Activated naive CD4-positive, alpha-beta T cell (primary cell): ENCODE results near the gene IGSF9B.

ENCODE experiments used
- DNase-seq, 4 experiments: peaks; one replicate each; lab custom pipeline; 2025; lab: John Stamatoyannopoulos, UW

The IGSF9B gene

DNA sequence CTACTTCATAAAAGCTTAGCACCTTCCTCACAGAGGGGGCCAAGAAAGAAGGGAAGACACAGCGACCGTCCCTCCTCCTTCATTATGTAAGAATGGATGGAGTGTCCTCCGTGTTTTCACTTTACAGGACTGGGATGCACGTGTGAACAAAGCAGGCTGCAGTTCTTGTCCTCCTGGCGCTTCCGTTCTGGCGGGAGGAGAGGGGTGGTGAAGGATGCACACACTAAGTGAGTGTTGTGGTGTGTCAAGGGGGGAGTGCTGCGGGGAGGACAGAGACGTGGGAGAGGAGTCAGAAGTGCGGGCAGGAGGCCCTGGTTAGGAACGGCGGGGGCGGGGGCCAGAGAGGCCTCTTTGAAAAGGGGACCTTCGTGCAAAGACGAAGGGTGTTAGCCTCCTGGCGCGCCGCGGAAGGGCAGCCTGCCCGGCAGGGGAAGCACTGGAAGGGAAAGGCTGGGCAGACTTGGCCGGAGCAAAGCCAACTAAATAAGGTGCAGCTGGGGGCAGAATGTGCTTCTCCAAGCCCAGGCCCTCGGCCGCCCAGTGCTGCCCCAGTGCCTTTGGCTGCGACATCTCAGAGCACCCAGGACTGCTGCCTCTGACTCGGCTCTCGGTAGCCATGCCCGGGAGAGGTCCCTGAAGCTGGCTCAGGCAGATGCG lies 27.0 kb upstream of the IGSF9B start:
- DNase-seq, result no peak

GRCh38 chr11:133982876-133983275 lies 26.1 kb upstream of the IGSF9B start:
- no peak for DNase-seq

GRCh38 chr11:133982151-133982550 lies 25.4 kb upstream of the IGSF9B start:
- DNase-seq, result no peak

DNA sequence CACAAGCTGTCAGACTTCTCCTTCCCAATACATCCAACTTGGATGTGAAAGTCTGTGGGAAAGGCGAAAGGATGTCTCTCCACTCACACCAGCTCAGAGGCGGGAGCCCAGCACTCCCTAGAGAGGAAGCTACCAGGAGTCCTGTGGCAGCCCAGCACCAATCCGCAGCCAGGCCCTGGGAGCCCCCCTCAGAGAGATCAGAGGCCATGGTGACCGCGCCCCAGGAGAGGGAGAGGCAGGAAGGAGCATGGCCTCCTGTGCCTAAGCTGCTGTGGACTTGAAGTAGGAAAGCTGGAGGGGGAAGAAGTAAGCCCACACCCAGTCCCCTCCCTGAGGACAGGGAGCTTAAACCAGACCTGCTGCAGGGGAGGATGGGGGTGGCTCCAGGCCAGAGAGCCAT lies 24.4 kb upstream of the IGSF9B start:
- DNase-seq, result no peak

DNA sequence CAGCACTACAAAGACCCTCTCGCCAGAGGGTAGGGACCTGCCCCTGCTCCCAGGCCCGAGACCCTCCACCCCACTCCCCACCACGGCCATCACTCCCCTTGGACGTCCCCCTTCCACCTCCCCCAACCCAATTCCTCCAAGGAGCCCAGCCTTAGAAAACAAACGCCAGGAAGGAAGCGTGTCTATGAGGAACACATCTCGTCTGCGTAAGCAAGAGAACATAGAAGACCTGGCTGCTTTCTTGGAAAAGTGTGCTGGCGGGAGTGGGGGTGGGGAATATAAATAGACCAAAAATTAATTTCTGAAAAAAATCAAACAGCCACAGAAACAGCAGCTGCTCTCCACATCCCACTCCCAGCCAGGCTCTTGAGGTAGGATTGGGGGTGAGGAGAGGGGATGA lies 23.9 kb upstream of the IGSF9B start:
- no peak for DNase-seq

- no peak for DNase-seq
Observed at GRCh38 chr11:133978794-133979193, 22.0 kb upstream of the IGSF9B start.

DNA sequence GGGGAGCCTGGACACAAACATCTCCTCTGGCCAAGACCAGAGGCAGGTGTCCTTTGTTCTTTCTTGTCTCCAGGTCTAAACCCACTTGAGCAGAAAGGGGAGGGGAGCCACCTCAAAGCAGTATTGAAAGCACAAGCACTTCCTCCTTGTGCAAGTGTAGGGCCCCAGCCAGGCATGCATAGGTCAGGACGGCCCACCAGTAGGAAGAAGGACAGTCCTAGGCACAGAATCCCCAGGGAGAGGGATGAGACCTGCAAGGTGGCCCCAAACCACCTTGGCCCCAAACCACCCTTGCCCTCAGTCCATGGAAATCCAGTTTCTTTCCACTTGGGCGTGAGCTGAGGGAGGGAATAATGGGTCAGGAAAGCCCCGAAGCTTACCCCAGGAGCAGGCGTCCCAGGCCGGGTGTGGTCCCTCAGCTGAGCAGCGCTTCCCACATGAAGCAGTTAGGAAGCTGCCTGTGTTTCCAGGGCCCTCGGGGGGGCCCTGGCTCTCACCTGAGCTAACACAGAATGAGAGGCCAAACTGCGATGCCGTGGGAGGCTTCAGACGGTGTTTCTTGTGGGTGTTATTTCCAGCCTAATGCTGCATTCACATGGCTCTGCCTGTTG lies 20.4 kb upstream of the IGSF9B start:
- no peak for DNase-seq

DNA sequence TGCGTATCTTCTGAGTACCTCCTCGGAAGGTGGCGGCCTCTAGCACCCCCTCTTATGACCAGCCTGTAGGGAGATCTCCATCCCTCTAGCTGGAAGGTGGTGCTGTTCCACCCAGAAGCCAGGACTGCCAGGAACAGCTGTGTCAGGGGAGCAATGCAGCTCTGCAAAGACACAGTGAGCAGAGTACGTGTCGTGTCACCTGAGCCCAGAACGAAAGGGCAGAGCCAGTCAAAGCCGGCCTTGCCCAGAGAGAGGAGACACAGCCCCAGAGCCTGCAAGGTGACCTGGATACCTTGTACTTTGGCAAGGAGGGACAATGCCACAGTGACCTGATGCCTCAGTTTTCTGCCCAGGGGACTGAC lies 18.7 kb upstream of the IGSF9B start:
- no peak for DNase-seq

DNA sequence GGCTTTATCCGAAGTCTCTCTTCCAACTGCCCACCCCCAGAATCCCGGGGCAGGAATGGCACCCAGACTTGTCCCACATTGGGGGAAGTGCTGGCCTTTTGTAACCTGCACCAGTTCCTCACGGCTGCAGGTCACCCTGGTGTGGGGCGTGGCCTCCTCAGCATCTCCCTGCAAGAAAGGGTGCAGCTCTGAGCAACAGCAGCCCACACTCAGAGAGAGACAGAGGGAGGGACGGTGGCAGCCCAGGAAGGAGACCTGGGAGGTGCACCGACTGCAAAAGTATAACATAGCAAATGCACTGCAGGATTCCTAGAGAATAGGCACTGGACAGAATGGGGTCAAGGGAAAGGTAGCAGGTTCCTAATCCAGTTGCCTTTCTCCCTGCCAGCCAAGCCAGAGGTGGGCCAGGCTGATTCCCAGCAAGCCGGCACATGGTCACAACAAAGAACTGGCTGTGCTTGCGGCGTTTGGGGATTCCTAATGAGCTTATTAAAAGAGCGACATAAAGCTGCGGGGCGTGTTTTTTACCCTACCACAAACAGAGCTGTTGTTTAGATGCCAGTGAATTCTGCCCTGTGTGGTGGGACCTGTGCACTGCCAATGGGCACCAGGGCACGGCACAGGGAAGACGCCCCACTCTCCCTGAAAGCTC lies 18.2 kb upstream of the IGSF9B start:
- DNase-seq, result no peak

DNA sequence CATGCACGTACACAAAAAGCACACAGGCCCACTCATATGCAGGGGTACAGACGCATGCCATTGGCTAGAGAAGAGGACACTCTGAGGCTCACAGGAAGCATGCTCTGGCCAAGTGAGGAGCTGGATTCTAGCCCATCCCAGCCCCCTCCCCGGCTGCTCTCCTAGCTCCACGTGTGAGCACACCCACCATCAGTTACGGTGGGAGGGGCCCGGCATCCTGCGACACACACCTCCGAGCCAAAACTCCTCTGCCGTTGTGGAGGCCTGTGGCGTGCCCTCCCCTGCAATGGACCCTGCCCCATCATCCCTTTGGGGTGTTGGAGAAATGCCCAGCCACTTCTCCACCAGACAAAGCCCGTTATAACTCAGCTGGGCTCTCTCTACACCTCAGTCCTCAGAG lies 15.1 kb upstream of the IGSF9B start:
- no peak for DNase-seq

DNA sequence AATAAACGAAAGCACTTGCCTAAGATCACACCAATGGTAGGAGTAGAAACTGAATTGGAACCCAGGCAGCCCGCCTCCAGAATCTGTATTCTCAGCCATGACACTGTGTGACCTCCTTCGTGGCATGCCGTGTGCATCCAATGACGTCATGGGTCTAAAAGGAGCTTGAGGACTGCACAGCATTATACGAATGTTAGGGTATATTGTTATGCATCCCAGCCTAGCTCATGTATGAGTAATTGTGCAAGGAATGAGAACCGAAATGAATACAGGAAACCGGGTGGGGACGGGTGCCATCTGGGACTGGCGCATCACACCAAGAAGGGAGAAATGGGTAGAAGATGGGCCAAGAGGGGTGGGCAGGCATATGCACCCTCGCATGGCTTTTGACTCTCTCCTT lies 12.3 kb upstream of the IGSF9B start:
- DNase-seq, result no peak

DNA sequence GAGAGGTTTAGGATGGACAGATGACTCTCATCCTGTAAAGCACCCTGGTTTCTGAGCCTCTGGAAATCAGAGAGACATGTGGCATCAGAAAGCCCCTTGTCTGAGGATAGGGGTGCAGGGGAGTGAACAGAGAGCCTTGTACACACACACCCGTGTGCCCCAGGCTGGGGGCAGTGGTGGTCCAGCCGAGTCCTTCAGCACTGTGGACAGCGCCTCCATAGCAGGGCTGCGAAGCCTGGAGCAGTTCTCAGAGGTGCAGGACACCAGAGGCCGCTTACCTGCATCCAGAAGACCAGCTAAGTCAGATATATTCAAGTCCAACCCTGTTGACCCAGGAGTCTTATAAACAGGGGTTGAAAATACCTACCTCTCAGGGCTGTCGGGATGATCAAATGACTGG lies 11.5 kb upstream of the IGSF9B start:
- no peak for DNase-seq

DNA sequence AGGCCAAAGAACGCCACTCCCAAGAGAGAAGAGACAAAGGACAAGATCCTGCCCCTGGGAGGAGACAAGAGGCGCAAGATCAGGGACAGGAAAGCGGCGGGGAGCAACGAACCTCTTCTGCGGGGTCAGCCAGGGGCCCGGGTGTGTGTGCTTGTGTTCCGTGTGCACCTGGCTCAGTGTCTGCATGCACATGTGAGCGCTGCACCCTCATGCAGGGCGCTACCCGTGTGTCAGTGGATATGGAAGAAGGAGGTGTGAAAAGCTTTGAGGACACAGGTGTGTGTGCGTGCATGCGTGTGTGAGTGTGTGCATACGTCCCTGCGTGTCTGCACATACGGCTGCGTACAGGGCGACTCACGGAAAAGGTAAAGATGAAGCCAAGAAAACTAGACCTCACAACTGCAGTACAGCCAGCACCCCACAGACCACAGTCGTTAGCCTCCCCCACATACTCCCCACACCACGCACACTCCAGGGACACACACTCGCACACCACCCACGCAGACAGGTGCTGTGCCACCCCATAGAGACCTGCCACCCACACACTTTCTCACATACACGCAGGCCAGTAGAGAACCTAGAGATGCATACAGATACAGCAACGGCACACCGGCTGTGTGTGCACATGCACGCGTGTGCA lies 11.0 kb upstream of the IGSF9B start:
- DNase-seq, result no peak

- DNase-seq, result peak; percentile 12 to 66 (median 47)
Observed at GRCh38 chr11:133966921-133967598, 10.3 kb upstream of the IGSF9B start.

DNA sequence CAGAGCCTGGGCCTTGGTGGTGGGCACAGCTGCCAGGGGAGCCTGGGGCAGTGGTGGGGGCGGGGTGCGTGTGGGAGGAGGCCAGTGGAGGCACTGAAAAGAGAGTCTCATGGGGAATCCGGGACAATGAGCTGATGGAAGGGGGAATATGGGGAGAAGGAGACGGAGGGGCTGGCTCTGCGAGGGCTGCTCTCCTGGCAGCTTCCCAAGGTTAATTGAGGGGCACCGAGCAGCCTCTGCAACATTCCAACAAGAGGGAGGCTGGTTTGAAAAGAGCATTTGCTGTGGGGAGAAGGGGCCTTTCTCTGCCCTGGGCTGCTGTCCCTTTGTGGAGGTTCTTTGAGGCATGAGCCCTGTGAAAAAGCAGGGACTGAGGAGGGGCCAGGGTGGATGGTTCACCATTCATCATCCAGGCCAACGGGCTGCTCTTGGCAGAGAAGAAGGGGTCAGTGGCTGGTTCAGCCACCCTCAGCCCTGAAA lies 9.4 kb upstream of the IGSF9B start:
- DNase-seq, result no peak

GRCh38 chr11:133965031-133965601 lies 8.3 kb upstream of the IGSF9B start:
- DNase-seq, result no peak

DNA sequence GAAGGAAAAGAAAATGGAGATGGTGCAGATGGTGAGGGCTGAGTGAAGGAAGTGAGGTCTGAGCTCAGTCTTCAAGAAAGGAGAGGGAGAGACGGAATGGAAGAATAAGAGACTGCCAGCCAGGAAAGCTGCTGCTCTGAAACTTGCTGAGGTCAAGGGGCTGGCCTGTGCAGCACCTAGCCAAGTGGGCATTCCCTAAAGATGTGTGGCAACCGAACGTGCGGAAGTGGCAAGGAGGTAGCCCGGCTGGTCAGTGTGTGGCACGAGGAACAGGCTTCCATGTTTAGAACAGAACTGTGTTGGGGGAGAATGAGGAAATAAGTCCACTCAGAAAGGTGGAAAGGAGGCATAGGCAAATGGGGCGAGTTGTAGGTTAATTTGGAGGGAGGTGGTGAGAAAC lies 7.6 kb upstream of the IGSF9B start:
- DNase-seq, result no peak

GRCh38 chr11:133961890-133962289 lies 5.1 kb upstream of the IGSF9B start:
- no peak for DNase-seq

DNA sequence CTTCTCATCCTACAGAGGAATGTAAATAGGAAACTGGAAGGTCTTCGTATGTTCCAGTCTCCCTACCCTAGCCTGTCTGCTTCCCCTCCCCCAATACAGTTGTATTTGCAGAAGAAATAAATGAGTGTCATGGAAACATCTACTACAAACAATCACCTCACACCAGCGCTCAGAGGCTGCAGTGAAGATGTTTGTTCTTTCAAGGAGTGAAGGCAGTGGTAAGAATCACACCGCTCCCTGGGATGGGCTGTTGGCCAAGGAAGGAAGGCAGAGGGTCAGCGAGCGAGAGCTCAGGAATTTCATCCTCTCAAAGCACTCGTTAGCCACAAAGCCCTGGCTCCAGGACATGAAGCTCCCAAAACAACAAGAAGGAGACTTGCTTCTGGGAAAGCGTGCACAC lies 1.1 kb upstream of the IGSF9B start:
- no peak for DNase-seq

- no peak for DNase-seq
Observed at GRCh38 chr11:133955945-133956421, 785 bp downstream of the IGSF9B start.

DNA sequence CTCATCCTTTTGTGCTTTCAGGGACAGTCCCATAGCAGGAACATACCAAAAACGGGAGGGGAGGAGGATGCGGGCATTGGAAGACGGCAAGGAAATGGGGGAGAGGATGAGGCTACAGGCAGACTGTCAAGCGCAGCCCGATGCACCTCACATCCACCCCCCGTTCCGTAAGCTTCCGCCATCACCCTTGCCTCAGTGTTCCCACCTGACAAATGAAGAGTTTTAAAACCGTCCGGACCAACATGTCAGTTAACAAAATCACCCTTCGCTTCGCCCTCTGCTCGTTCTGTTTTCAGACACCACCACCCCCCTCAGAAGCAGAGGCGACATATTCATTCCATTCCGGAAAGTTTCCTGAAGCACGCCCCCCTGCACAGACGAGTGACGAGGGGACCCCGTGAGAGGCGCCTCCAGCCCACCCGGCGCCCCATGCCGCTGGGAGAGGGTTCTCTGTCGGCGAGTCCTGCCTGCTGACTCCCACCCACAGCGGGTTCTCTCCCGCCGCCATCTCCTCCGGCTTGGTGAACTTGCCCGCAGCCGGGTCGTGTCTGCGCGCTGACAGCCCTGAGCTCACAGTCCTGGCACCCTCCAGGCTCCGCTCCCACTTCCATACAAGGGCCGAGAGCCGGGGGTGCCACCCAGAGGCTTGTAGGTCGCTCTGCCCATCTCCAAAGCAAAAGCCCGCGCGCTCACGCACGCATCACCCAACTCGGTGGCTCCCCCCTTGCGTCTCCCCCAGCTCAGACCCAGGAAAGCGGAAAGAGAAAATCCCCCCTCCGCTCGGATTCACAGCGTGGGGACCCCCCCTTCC lies 1.5 kb downstream of the IGSF9B start:
- peak in 1 of 4 experiments; percentile 22 for DNase-seq
